ENCODE data around the gene DUSP1.

Gene DUSP1

GRCh38 chr5:172762214-172763119, 8.5 kb downstream of the DUSP1 start:
- no peak for DNase-seq

DNA sequence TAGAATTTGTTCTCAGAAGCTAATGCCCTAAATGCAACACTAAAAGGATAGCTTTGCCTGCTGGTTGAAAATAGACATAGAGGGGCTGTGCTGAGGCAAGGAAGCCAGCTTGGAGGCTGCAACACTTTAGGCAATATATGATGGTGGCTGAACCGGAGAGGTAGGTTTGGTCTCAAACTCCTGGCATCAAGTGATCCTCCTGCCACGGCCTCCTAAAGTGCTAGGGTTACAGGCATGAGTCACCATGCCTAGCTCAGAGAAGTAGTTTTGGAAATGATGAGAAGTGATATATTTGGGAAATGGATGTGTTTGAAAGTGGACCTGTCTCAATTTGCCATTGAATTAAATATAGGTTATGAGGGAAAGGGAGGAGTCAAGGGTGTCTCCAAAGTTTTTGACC, 10.0 kb downstream of the DUSP1 start:
- DNase-seq: no peak

DNA sequence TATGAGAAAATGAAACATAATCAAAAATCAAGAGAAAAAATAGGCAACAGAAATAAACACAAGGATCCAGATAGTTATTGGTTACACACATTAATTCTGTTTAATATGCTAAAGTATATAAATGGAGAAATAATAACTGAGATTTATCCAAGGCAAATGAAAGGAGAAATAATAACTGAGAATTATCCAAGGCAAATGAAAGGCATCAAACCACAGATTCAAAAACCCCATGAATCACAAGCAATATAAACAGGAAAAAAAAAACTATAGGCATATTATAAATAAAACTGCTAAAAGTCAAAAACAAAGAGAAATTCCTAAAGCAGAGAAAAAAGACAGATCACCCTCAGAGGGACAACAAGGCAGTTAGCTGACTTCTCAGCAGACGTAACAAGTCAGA, 10.9 kb downstream of the DUSP1 start:
- DNase-seq: no peak

DNA sequence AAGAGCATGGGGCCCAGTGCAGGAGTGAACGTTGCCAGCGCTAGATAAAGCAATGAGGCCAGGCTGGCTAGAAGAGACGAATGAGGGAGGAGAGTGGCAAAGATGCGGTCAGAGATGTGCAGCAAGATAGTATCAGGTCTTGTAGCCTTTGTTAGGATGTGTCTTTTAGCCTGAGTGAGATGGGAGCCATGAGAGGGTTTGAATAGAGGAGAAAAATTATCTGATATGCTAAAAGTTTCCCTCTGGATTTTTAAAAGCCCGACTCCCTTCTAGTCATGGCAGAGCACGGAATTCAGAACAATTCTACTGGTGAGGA, 12.2 kb downstream of the DUSP1 start:
- DNase-seq: no peak

- DNase-seq: no peak
Measured at GRCh38 chr5:172758077-172758833, 12.7 kb downstream of the DUSP1 start.

DNA sequence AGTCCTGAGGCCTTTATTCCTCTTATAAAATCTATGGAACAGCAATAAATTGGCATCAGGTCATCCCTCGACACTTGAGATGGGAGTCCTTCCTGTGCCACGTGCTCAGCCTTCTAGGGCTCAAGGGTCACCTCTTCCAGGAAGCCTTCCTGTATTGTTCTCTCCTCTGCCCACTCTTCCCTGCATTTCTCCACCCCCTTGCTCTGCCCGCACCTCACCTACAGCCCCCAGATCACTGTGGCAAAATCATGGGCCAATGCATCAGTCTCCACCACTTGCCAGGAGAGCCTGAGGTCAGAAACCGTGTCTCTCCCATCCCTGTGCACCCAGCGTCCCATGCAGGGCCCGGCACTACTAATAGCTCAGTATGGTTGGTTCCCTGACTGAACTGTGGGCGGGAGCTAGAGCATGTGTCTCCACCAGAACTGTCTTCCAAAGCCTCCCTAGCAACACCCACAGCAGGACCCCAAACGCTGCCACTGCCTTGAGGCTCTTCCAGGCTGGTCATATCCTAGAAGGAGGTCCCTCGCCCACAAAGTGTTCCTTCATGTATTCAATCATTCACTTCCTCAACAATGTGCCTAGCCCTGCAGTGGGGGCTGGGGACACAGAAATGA, 13.5 kb downstream of the DUSP1 start:
- no peak for DNase-seq

GRCh38 chr5:172756764-172757393, 14.1 kb downstream of the DUSP1 start:
- DNase-seq: no peak

GRCh38 chr5:172754596-172755356, 16.2 kb downstream of the DUSP1 start:
- no peak for DNase-seq

DNA sequence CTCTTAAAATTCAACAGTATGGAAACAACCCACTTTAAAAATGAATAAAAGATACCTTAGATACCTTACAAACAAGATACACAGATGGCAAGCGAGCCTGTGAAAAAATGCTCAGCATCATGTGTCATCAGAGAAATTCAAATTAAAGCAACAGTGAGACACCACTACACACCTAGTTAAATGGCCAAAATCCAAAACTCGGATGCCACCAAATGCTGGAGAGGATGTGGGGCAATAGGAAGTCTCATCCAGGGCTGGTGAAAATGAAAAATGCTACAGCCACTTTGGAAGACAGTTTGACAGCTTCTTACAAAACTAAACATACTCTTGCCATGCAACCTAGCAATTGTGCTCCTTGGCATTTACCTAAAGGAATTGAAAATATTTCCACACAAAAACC, 17.9 kb downstream of the DUSP1 start:
- no peak for DNase-seq

DNA sequence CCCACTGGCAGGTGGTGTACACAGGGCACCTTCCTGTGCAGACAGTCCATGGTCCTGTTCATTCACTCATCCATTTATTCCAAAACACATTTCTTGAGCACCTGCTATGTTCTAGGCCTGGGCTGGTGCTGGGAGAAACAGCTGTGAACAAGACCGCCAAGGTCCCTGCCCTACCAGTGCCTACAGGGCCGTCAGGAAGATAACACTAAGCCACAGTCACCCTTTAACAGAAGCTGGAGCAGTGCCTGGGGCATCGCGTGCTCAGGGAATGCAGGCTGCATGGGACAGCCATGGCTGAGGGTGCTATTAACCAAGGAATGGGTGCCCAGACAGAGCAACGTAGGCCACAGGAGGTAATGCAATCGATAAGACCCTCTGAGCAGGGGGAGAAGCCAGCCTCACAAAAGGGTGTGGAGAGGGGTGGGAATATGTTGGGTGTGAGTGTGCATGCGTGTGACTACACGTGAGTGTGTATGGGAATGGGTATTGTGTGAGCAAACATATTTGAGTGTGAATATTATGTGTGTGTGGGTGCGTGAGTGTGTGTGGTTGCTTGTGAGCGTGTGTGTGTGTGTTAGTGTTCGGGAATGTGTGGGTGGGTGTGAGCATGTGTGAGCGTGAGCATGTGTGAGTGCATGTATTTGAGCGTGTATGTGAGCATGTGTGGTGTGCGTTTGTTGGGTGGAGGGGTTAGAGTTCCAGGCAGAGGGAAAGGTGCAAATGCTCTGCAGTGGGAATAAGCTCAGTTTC, 19.1 kb downstream of the DUSP1 start:
- no peak for DNase-seq

DNA sequence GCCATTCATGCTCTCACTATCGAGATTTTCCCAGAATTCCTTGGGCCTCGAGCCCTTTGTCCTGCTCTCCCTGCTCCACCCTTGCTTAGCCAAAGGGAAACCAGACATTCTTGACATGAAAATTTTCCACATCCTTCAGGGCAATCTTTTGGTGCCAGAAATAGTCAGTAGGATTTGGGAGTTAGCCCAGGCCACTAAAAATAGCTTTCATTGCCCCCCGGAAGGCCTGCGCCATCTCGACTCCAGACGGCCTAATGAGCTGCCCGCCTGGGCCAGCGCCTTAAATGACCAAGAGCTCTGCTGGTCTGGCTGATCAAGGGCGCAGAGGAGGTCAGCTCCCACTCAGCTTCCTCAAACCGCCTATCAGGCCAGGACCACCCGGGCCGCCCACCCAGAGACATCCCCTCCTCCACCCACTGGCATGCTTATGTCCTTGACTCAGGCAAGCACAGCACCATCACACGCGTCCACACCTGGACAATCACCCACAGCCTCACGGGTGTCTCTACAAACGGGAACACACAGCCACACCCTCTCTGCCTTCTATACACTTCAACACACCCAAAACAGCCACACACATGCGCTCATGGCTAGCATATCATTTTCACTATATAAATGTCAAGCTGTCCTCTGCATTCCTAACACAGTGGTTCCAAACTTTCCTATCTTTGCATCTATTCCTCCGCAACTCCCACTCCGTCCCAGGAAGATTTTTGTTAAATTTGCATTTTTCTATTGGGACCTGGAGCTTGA, 20.9 kb downstream of the DUSP1 start:
- DNase-seq: no peak

GRCh38 chr5:172749076-172749475, 21.9 kb downstream of the DUSP1 start:
- no peak for DNase-seq

DNA sequence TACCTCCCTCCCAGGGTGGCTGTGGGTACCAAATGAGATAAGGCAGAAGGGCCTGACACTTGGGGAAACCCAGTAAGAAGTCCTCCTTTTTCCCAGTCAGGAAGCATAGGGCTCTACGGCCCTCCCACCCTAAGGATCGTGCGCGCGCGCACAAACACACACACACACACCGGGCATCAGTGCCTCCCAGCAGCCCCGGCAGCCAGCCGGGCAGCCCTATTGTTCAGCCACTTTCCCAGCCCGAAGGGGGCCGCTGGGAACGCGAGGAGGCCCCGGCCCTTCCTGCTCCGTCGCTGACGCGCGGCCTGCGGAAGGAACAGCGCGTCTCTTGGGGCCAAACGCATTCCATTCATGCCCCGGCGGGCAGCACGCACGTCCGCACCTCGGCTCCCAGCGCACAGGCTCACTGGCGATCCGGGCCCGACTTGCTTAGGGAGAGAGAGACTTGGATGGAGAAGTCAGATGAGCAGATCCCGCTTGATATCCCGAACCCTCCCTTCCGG, 22.6 kb downstream of the DUSP1 start:
- DNase-seq: no peak

GRCh38 chr5:172747471-172747870, 23.5 kb downstream of the DUSP1 start:
- no peak for DNase-seq

- DNase-seq: no peak
Measured at GRCh38 chr5:172746725-172747124, 24.3 kb downstream of the DUSP1 start.

DNA sequence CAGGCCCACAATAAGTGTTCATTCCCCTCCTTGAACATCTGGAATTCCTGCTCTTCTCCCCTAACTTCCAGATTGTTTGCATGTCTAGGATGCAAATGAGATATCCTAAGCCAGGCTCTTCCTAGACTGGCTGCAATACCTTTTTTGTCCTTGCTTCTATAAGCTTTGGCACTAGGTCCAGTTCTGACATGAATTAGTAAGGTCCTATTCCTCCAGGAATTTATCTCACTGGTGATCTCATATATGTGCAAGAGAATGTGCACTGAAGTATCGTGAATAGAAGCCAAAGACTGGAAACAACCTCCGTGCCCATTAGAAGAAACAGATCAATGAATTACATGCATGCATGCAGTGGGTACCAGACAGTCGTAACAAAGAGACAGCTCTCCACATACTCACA, 25.2 kb downstream of the DUSP1 start:
- no peak for DNase-seq

DNA sequence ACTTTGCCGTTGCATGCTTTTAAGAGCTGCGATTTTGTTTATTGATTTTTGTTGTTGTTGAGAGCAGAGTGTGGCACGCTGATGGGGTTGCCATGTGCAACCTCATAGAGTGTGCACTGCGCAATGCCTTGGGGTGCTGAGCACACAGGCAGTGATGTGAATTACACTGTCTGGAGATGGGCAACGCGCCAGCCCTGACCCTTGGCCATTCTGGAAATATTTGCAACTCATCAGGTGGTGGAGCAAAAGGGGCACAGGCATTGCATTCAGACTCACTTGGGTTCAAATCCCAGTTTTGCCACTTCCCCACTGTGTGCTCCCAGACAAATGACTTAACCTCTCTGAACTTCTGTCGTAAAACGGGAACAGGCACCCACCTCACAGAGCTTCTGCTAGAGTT, 25.6 kb downstream of the DUSP1 start:
- DNase-seq: no peak

DNA sequence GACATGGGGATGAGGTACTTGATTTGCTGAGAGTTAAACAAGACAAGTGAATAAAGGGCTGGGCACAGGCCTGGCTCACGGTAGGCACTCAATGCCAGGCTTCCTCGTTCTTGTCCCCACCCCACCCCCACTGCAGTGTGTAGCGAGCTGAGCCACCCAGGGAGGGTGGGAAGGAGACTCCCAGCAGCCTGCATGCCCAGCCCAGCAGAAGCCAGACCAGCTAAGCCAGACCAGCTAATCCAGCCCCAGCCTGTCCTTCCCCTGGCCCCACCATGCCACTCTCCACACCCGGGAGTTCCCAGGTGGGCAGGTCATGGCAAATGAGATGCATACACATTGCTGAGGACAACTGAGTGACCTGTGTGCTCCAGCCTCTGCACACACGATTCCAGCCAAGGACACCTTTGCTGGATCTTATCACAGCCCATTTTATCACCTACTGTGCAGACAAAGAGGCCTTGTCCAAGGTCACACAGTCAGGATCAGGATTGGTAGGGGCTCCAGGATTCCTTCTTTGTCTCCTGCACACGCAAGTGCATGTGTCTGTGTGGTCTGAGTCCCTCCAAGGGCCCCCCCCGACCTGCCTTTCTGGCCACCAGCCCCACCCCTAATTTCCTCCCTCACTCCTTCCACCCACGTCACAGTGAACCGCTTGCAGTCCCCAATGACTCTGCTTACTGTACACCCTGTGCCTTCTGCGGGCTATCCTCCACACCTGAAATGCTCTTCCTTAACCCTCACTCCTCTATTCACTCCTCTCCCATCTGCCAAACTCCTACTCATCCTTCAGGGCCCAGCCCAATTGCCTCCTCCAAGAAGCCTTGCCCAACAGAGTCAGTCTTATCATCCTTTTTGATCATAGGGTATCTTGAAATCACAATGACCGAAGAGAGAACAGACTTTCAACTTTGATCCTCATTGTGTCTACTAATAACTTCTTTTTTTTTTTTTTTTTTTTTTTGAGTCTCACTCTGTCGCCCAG, 26.6 kb downstream of the DUSP1 start:
- DNase-seq: no peak

GRCh38 chr5:172743112-172743959, 27.7 kb downstream of the DUSP1 start:
- no peak for DNase-seq

All from NCI-H446 treated with DMSO at 0.1 percent for 48 hours (cell line).